GM12878 (cell line): Measurements from ENCODE around the gene IBA57. TPM values are rescaled to one million over a fixed set of nuclear protein-coding genes. Genes with fewer than 3 reads are reported as not detected.

ENCODE experiments used
- ATAC-seq: fragments of 200-7000 bp; cut with Tn5 transposase; 3 replicates; pipeline ENCODE4 v1.9.1; 2020; ENCODE audit warnings: mild to moderate bottlenecking, moderate library complexity
- BruUV-seq: library from RNA; stranded (reverse); fragments of 400-500 nt; replicated peaks from 2 replicates; lab custom pipeline; 2021; lab: Mats Ljungman, UMichigan
- CTCF ChIA-PET: fragments of 300-600 bp; sonication (Branson Sonifier 250); formaldehyde crosslinking; extraction: SDS; loops from one replicate; lab custom pipeline; 2021; ENCODE audit warnings: inconsistent platforms; lab: Yijun Ruan, JAX
- POLR2A ChIA-PET: fragments of 350-600 bp; formaldehyde crosslinking; extraction: SDS; loops from one replicate; lab custom pipeline; 2021; ENCODE audit warnings: inconsistent platforms; lab: Charles Lee
- RAD21 ChIA-PET: fragments of 300-600 bp; sonication (Branson Sonifier 250); formaldehyde crosslinking; loops from one replicate; lab custom pipeline; 2023; ENCODE audit warnings: antibody characterized with exemption; ENCODE audit not compliant: unreplicated experiment; lab: Charles Lee
- SMC1A ChIA-PET: fragments of 300-600 bp; sonication (Branson Sonifier 250); formaldehyde crosslinking; loops from one replicate; lab custom pipeline; 2023; ENCODE audit not compliant: unreplicated experiment, uncharacterized antibody; lab: Charles Lee
- DNase-seq: peaks from one replicate; pipeline ENCODE4 v3.0.0-alpha.2; 2011; ENCODE audit warnings: low read depth, low spot score
- FAIRE-seq: peaks from 3 replicates; lab custom pipeline; 2011; peaks lifted over from hg19 to GRCh38; lab: Jason Lieb, UNC
- H2AFZ ChIP-seq: 2 replicates; pipeline ENCODE4 v1.6.0; 2011; ENCODE audit warnings: low read depth, low read length, control low read depth; ENCODE audit not compliant: control insufficient read depth
- H3K27ac ChIP-seq: 2 replicates; pipeline ENCODE4 v1.5.1; 2011; ENCODE audit warnings: control low read depth; ENCODE audit not compliant: control insufficient read depth, insufficient read depth
- H3K27me3 ChIP-seq, 2 experiments: replicated peaks in 1 of 2; 2 replicates each; pipeline versions ENCODE4 v1.6.0 to v1.6.1; 2011; ENCODE audit warnings: low read length in 1 of 2; ENCODE audit not compliant: control insufficient read depth in 2 of 2, insufficient read depth in 2 of 2
- H3K36me3 ChIP-seq, 2 experiments: 2 replicates each; pipeline ENCODE4 v1.5.1; 2011; ENCODE audit warnings: low read length in 1 of 2; ENCODE audit not compliant: control insufficient read depth in 2 of 2, insufficient read depth in 2 of 2
- H3K4me1 ChIP-seq: 2 replicates; pipeline ENCODE4 v1.6.1; 2011; ENCODE audit warnings: mild to moderate bottlenecking, low read length, moderate library complexity, mixed read lengths; ENCODE audit not compliant: control insufficient read depth, insufficient read depth
- H3K4me2 ChIP-seq: 2 replicates; pipeline ENCODE4 v1.6.0; 2011; ENCODE audit warnings: control low read depth; ENCODE audit not compliant: control insufficient read depth, insufficient read depth
- H3K4me3 ChIP-seq: fragments of 200-600 bp; sonication (generic); 2 replicates; pipeline ENCODE4 v1.5.1; 2016
- H3K79me2 ChIP-seq: 2 replicates; pipeline ENCODE4 v1.6.0; 2011; ENCODE audit warnings: low read length; ENCODE audit not compliant: control insufficient read depth, insufficient read depth
- H3K9ac ChIP-seq: 2 replicates; pipeline ENCODE4 v1.8.0; 2011; ENCODE audit warnings: low read length, control low read depth, mixed read lengths; ENCODE audit not compliant: control insufficient read depth, insufficient read depth
- H3K9me3 ChIP-seq: replicated peaks from 3 replicates; pipeline ENCODE4 v1.5.1; 2011; ENCODE audit warnings: mild to moderate bottlenecking, low read length; ENCODE audit not compliant: control insufficient read depth, insufficient read depth
- H4K20me1 ChIP-seq: 2 replicates; pipeline ENCODE4 v1.6.0; 2011; ENCODE audit not compliant: control insufficient read depth, insufficient read depth
- ATF3 ChIP-seq: IDR thresholded peaks from 2 replicates; pipeline ENCODE4 v1.6.1; 2011; ENCODE audit warnings: low read depth, mild to moderate bottlenecking, low read length, moderate library complexity, borderline replicate concordance; ENCODE audit errors: extremely low read depth
- CREM ChIP-seq: IDR thresholded peaks from 2 replicates; pipeline ENCODE4 v1.6.1; 2014; ENCODE audit warnings: antibody characterized with exemption, low read depth
- CTCF ChIP-seq, 3 experiments: IDR thresholded peaks in 2 of 3; conservative IDR thresholded peaks in 1 of 3; 2 replicates each; pipeline ENCODE4 v1.5.1; 2011; ENCODE audit warnings: low read depth in 3 of 3, low read length in 3 of 3, mild to moderate bottlenecking in 3 of 3, control low read depth in 2 of 3, moderate library complexity in 2 of 3, inconsistent platforms in 1 of 3, mixed read lengths in 1 of 3; ENCODE audit not compliant: control insufficient read depth in 2 of 3, insufficient read depth in 1 of 3; ENCODE audit errors: extremely low read depth in 1 of 3
- E2F4 ChIP-seq: IDR thresholded peaks from 2 replicates; pipeline ENCODE4 v1.6.1; 2012; ENCODE audit warnings: low read depth, low read length, improper control_type of control experiment
- IRF5 ChIP-seq: fragments of 450-650 bp; IDR thresholded peaks from 2 replicates; pipeline ENCODE4 v1.6.1; 2017; ENCODE audit warnings: borderline replicate concordance
- MEF2B ChIP-seq: fragments of 450-650 bp; IDR thresholded peaks from 2 replicates; pipeline ENCODE4 v1.6.1; 2018; ENCODE audit warnings: mild to moderate bottlenecking, moderate library complexity; ENCODE audit not compliant: partially characterized antibody, poor library complexity, severe bottlenecking
- MLLT1 ChIP-seq: fragments of 450-650 bp; IDR thresholded peaks from 2 replicates; pipeline ENCODE4 v1.6.1; 2016; ENCODE audit warnings: mild to moderate bottlenecking
- MYB ChIP-seq: fragments of 150-350 bp; IDR thresholded peaks from 2 replicates; pipeline ENCODE4 v1.6.1; 2014; ENCODE audit warnings: mild to moderate bottlenecking, low read depth, low read length, borderline replicate concordance
- MYC ChIP-seq: IDR thresholded peaks from 2 replicates; pipeline ENCODE4 v1.6.1; 2011; ENCODE audit warnings: mild to moderate bottlenecking, low read length, moderate library complexity, inconsistent platforms; ENCODE audit not compliant: insufficient read depth, insufficient replicate concordance, insufficient read length, severe bottlenecking
- RAD21 ChIP-seq: IDR thresholded peaks from 2 replicates; pipeline ENCODE4 v1.6.1; 2011; ENCODE audit warnings: mild to moderate bottlenecking, low read depth, low read length, moderate library complexity; ENCODE audit not compliant: insufficient read depth
- RFX5 ChIP-seq: IDR thresholded peaks from 2 replicates; pipeline ENCODE4 v1.6.1; 2011; ENCODE audit warnings: low read depth, low read length, improper control_type of control experiment
- TCF3 ChIP-seq: IDR thresholded peaks from 2 replicates; pipeline ENCODE4 v1.6.1; 2012; ENCODE audit warnings: low read depth, mild to moderate bottlenecking, low read length, borderline replicate concordance; ENCODE audit not compliant: insufficient read depth
- WGBS: methylation state at CpG from one replicate; pipeline ENCODE4 v1.1.6; 2016; ENCODE audit warnings: low lambda C conversion rate; ENCODE audit not compliant: insufficient replicate concordance, insufficient coverage; ENCODE audit errors: missing lambda C conversion rate; 5-methylcytosine and 5-hydroxymethylcytosine counted together
- in situ Hi-C: fragments of 300-500 bp; cut with MboI; formaldehyde crosslinking; loops from 9 replicates; pipeline ENCODE4 v1.14.3; 2018; ENCODE audit warnings: mixed read lengths
- intact Hi-C: fragments of 100-400 bp; cut with micrococcal nuclease; formaldehyde crosslinking; loops from one replicate; pipeline ENCODE4 v1.14.2; 2022; ENCODE audit not compliant: unreplicated experiment
- polyA plus RNA-seq, 11 experiments: library from polyadenylated mRNA; depleted of rRNA in 4 of 11; unstranded in 6 of 11; stranded (reverse) in 5 of 11; fragments of >200 nt; fragmentation: Nextera tagmentation in 4 of 11; fragmentation: Illumina TruSeq in 1 of 11; extraction: Ambion mirVana in 4 of 11; extraction: Trizol in 1 of 11; gene quantifications; 1 replicate in 1 of 11; 2 replicates in 10 of 11; pipeline versions ENCODE4 v1.2.1 to v1.2.3, GENCODE V29; 2011 to 2016; ENCODE audit warnings: inconsistent platforms in 2 of 11, missing spikeins in 2 of 11, low read depth in 1 of 11
- total RNA-seq, 4 experiments: library from RNA; depleted of rRNA in 3 of 4; stranded (reverse); fragments of >200 nt in 3 of 4; fragmentation: Illumina TruSeq in 1 of 4; extraction: Trizol in 1 of 4; gene quantifications; 2 replicates each; pipeline versions ENCODE4 v1.2.1 to v1.2.3, GENCODE V29; 2013 to 2021

IBA57 gene
- total and polyA plus RNA-seq, 10 of the 15 experiments (the other 5 are each of a cell fraction or from before 2014, with no cell fraction given): 0.51 to 8.6 (median 3.7) TPM

GRCh38 chr1:228159008-228159665 is 6.5 kb upstream of the IBA57 start (continued):
- TF ChIP-seq E2F4 (no peak), CREM (no peak), MEF2B (no peak), MYB (no peak), IRF5 (no peak), CTCF (IDR thresholded peaks at IDR 0.05 in 2 of 3, conservative IDR thresholded peaks at IDR 0.05 in 1 of 3; ENCODE audit: control insufficient read depth in 2 of 3, extremely low read depth in 1 of 3, insufficient read depth in 1 of 3, low read depth in 3 of 3, low read length in 3 of 3) (no peak)

- WGBS: 44% methylated on average over 13 of the region's 15 CpGs
- BruUV-seq: no TSS peak
- H3K27ac ChIP-seq: no peak overlapping the region
- no peaks in the 10 kb centered on the region for H3K36me3 ChIP-seq
- H3K9ac ChIP-seq: no peak overlapping the region
- no peaks in the 10 kb centered on the region; the same call in 1 of the 2 replicates for H3K79me2 ChIP-seq
- no peaks in the 10 kb centered on the region for H3K27me3 ChIP-seq
- H4K20me1 ChIP-seq: no peaks in the 10 kb centered on the region; the same call in 1 of the 2 replicates
- no peak for DNase-seq
- ChIA-PET RAD21 (no interaction called here), CTCF (no interaction called here), SMC1A (no interaction called here), POLR2A (no interaction called here)
- FAIRE-seq: no peak
- H2AFZ ChIP-seq: no peak overlapping the region
- peaks cover 3% of the 10 kb centered on the region for H3K4me1 ChIP-seq
- no peak overlapping the region for H3K4me2 ChIP-seq
- in situ Hi-C loops (no loop called here), intact Hi-C loops (no loop called here)
- H3K4me3 ChIP-seq: no peak overlapping the region
- H3K9me3 ChIP-seq: no peaks in the 10 kb centered on the region
- ATAC-seq: no peak
- TF ChIP-seq RFX5: no peak
- TF ChIP-seq MLLT1: no peak
- TF ChIP-seq ATF3: no peak
- TF ChIP-seq TCF3: no peak
- TF ChIP-seq RAD21: no peak
- no peak for TF ChIP-seq MYC
Measured at GRCh38 chr1:228160201-228160761, 5.3 kb upstream of the IBA57 start.
